GM19468 (cell line): Measurements from ENCODE around the gene OR8A1.
"Not testable (repeated sequence)": the region's sequence is repeated elsewhere in the genome, so short reads cannot be mapped to it uniquely, and the experiment has no call there.

Source experiments
- ATAC-seq: cut with Tn5 transposase; IDR thresholded peaks from one replicate; pipeline ENCODE4 v1.9.1; 2021; ENCODE audit warnings: mild to moderate bottlenecking, moderate library complexity, moderate number of reproducible peaks; ENCODE audit not compliant: unreplicated experiment; ENCODE audit errors: extremely low read depth

Gene OR8A1

GRCh38 chr11:124591430-124591829 is 21.6 kb downstream of the OR8A1 start:
- ATAC-seq = no peak

GRCh38 chr11:124592627-124593026 is 22.8 kb downstream of the OR8A1 start:
- no peak for ATAC-seq

- ATAC-seq = no peak
Measured at GRCh38 chr11:124595302-124595701, 25.5 kb downstream of the OR8A1 start.

GRCh38 chr11:124597626-124598025 is 27.8 kb downstream of the OR8A1 start:
- ATAC-seq = no peak

GRCh38 chr11:124600621-124601320 is 31.0 kb downstream of the OR8A1 start:
- no peak for ATAC-seq

GRCh38 chr11:124602193-124602592 is 32.4 kb downstream of the OR8A1 start:
- ATAC-seq = no peak

GRCh38 chr11:124602723-124603122 is 32.9 kb downstream of the OR8A1 start:
- not testable (repeated sequence) for ATAC-seq

- ATAC-seq = no peak
Measured at GRCh38 chr11:124605719-124606118, 35.9 kb downstream of the OR8A1 start.

- ATAC-seq = no peak
Measured at GRCh38 chr11:124608147-124608546, 38.4 kb downstream of the OR8A1 start.

- no peak for ATAC-seq
Measured at GRCh38 chr11:124610295-124610694, 40.5 kb downstream of the OR8A1 start.

- ATAC-seq = no peak
Measured at GRCh38 chr11:124611064-124611463, 41.3 kb downstream of the OR8A1 start, which contains the start of gene PANX3. Gene PANX3, plus strand, starts transcription at chr11:124611428. Its CDS starts 129 bp downstream, at chr11:124611557.

- no peak for ATAC-seq
Measured at GRCh38 chr11:124612045-124612444, 42.2 kb downstream of the OR8A1 start.

GRCh38 chr11:124612567-124613246 is 42.9 kb downstream of the OR8A1 start:
- no peak for ATAC-seq

- no peak for ATAC-seq
Measured at GRCh38 chr11:124618863-124619262, 49.1 kb downstream of the OR8A1 start.
